Measurements from ENCODE around the gene EYS. TPM values are rescaled to one million over a fixed set of nuclear protein-coding genes. Genes with fewer than 3 reads are reported as not detected.

The EYS gene
- total RNA-seq, 2 donors from 2014 or later: not detected

DNA sequence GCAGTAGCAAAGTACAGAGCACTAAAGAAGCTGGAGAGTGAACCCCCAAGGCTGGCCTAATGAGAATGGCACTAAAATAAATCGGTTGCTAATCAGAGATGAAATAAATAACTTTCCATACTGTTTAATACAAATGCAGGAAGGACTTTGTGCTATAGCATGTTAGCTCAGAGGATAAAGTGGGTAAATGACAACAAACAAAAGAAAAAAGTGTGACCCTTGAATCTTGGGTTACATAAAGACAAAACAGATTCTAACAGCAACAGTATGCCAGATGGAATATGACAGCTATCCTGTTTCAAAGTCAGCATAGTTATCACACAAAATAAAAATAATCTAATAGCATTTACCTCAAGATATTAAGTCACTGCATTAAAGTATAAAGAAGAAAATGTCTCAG lies 1448.7 kb downstream of the EYS start:
- ATAC-seq (ENCODE audit: insufficient number of reproducible peaks, low FRiP score, low read depth) (no peak), DNase-seq (ENCODE audit: low spot score) (no peak)
- no peaks in the 10 kb centered on the region for H3K4me1 ChIP-seq (ENCODE audit: control insufficient read depth in 1 of 2, low read depth in 2 of 2)
- no peak for TF ChIP-seq CTCF (IDR thresholded peaks at IDR 0.05)
- H3K27ac ChIP-seq: no peak overlapping the region
- no peaks in the 10 kb centered on the region for H3K36me3 ChIP-seq
- no peaks in the 10 kb centered on the region for H3K9me3 ChIP-seq
- no peaks in the 10 kb centered on the region for H3K27me3 ChIP-seq (replicated peaks; ENCODE audit: insufficient read depth)
- H3K4me3 ChIP-seq: no peak overlapping the region

DNA sequence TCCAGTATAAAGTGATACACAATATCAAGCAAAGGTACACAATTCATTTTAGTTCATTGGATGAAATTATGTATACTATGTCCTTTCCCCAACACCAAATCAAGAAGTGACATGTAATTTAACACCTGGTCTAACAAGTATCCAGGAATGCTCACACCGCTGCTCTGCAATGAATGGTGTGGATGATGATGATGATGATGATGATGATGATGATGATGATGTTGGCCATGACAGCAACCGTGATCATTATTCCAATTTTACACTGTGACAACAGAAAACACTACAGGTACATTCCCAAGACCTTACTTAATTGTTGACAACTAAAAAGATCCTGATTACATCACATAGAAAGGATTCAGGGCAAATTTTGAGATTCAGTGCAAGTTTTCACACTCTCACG lies 1449.4 kb downstream of the EYS start:
- no peak for DNase-seq (ENCODE audit: low spot score)
- Histone ChIP-seq H3K9me3 (no peaks in the 10 kb centered on the region), H3K4me3 (no peak overlapping the region), H3K4me1 (ENCODE audit: control insufficient read depth in 1 of 2, low read depth in 2 of 2) (no peaks in the 10 kb centered on the region), H3K36me3 (no peaks in the 10 kb centered on the region), H3K27me3 (replicated peaks; ENCODE audit: insufficient read depth) (no peaks in the 10 kb centered on the region), H3K27ac (no peak overlapping the region)
- TF ChIP-seq CTCF (IDR thresholded peaks at IDR 0.05): no peak
- no peak for ATAC-seq (ENCODE audit: insufficient number of reproducible peaks, low FRiP score, low read depth)

GRCh38 chr6:64256483-64256882 lies 1450.5 kb downstream of the EYS start:
- no peaks in the 10 kb centered on the region for H3K36me3 ChIP-seq
- H3K27me3 ChIP-seq (replicated peaks; ENCODE audit: insufficient read depth): no peaks in the 10 kb centered on the region
- H3K4me1 ChIP-seq (ENCODE audit: control insufficient read depth in 1 of 2, low read depth in 2 of 2): no peaks in the 10 kb centered on the region
- DNase-seq (ENCODE audit: low spot score) (no peak), ATAC-seq (ENCODE audit: insufficient number of reproducible peaks, low FRiP score, low read depth) (no peak)
- no peak overlapping the region for H3K4me3 ChIP-seq
- no peak for TF ChIP-seq CTCF (IDR thresholded peaks at IDR 0.05)
- H3K9me3 ChIP-seq: no peaks in the 10 kb centered on the region
- H3K27ac ChIP-seq: no peak overlapping the region

- Histone ChIP-seq H3K27ac (no peak overlapping the region), H3K4me1 (ENCODE audit: control insufficient read depth in 1 of 2, low read depth in 2 of 2) (no peaks in the 10 kb centered on the region), H3K4me3 (no peak overlapping the region), H3K36me3 (no peaks in the 10 kb centered on the region), H3K27me3 (replicated peaks; ENCODE audit: insufficient read depth) (no peaks in the 10 kb centered on the region), H3K9me3 (no peaks in the 10 kb centered on the region)
- TF ChIP-seq CTCF (IDR thresholded peaks at IDR 0.05): no peak
- ATAC-seq (ENCODE audit: insufficient number of reproducible peaks, low FRiP score, low read depth) (no peak), DNase-seq (ENCODE audit: low spot score) (no peak)
These were observed 1452.0 kb downstream of the EYS start for GRCh38 chr6:64255000-64255399.

- no peak for DNase-seq (ENCODE audit: low spot score)
- Histone ChIP-seq H3K27me3 (replicated peaks; ENCODE audit: insufficient read depth) (no peaks in the 10 kb centered on the region), H3K27ac (no peak overlapping the region), H3K4me1 (ENCODE audit: control insufficient read depth in 1 of 2, low read depth in 2 of 2) (no peaks in the 10 kb centered on the region), H3K36me3 (no peaks in the 10 kb centered on the region), H3K9me3 (no peaks in the 10 kb centered on the region), H3K4me3 (no peak overlapping the region)
- TF ChIP-seq CTCF (IDR thresholded peaks at IDR 0.05): no peak
- ATAC-seq (ENCODE audit: insufficient number of reproducible peaks, low FRiP score, low read depth): no peak
These were observed 1452.5 kb downstream of the EYS start for GRCh38 chr6:64254558-64254957.

All from thoracic aorta (tissue), 2 donors.